Embryonic facial prominence (tissue), 1 donor: ENCODE data around the gene LHFPL5.

Experiments
- DNase-seq: peaks from one replicate; pipeline ENCODE4 v3.0.0-alpha.2; 2016; ENCODE audit errors: extremely low spot score

The LHFPL5 gene

GRCh38 chr6:35794536-35795452 is 10.4 kb upstream of the LHFPL5 start:
- no peak for DNase-seq

DNA sequence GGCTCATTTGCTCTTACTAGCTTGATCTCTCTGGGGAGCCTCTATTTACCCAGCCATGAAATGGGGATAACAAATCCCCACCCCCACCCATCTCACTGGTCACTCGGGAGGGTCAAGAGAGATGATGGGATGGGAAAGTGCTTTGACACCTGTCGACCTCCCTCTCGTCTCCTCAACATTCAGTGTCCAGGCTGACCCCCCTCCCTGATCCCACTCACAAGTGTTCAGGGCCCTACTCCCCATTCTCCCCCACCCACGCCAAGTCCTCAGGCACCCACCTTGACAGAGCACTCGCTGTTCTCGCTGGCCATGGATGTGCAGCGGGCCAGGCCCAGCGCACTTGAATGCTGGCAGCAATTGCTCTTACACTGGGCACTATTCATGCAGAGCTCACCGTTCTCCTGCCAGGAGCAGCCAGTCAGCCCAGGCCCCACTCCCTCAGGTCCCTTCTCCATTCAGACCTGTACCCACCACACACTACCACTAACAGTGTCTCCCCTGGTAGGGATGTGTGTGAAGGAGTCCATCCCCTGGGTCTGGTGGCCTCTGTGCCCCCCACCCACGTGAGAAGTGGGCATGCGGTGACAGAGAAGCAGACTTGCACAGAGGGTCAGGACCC is 9.6 kb upstream of the LHFPL5 start:
- DNase-seq: no peak

DNA sequence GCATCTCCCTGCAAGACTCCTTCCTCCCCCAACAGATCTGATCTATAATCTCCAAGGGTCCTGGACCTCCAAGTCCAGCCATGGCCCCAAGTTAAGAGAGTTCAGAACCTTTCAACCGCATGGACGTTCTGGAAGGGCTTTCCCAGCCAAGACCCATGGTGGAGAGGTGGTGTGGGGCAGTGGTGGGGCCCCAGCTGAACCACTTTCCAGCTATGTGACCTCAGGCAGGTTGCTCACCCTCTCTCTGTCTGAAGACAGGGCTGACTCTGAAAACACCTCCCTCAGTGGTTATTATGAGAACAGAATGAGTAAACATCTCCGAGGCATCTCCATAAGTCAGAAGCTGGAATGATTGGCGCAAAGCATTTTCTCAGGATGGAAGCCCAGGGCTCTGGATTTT is 8.9 kb upstream of the LHFPL5 start:
- no peak for DNase-seq

DNA sequence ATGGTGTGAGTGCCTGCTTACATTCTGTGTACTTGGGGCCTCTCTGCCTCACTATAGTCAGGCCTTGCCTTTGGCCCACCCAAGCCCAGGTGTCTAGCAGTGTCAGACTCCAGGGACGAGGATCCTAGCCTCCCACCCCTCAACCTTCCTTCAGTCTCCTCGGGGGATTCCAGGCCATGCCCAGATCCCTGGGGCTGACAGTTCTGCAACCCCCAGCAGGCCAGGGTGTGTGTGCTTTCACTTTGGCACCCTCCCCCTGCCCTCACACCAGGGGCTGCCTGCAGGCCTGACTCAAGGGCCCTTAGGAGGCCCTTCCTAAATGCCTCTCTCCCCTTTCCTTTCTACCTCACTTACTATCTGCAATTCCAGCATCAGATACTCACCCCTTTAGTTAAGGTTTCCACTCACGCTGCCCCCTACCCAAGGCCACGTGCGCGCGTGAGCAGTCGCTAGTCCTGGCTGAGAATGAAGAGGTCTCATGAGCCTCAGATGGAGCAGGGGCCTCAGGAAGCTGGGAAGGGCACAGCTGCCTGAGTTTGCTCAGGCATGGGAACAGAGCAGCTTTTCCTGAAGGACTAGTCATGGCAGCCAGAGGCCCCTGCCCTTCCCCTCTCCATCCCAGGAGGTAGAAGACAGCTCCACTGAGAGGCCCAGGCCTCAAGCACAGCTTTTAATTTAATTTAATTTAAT is 7.2 kb upstream of the LHFPL5 start:
- no peak for DNase-seq

GRCh38 chr6:35798706-35799105 is 6.4 kb upstream of the LHFPL5 start:
- DNase-seq: no peak

DNA sequence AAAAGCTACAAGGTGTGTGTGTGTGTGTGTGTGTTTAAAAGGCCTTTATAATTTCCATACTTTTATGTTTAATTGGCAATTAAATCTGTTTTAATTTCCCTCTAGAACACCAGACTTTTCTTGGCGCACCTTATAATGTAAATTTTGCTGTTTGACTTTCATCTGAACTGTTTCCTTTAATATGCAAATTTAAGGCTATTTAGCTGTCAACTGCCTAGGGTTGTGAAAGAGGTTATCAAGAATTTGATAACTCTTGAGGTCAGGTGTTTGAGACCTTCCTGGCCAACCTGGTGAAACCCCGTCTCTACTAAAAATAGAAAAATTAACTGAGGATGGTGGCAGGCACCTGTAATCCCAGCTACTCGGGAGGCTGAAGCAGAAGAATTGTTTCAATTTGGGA is 4.0 kb upstream of the LHFPL5 start:
- DNase-seq: no peak

GRCh38 chr6:35808688-35809087 is 3.5 kb downstream of the LHFPL5 start:
- no peak for DNase-seq

- DNase-seq: no peak
These were observed 4.7 kb downstream of the LHFPL5 start for GRCh38 chr6:35809809-35810208.

DNA sequence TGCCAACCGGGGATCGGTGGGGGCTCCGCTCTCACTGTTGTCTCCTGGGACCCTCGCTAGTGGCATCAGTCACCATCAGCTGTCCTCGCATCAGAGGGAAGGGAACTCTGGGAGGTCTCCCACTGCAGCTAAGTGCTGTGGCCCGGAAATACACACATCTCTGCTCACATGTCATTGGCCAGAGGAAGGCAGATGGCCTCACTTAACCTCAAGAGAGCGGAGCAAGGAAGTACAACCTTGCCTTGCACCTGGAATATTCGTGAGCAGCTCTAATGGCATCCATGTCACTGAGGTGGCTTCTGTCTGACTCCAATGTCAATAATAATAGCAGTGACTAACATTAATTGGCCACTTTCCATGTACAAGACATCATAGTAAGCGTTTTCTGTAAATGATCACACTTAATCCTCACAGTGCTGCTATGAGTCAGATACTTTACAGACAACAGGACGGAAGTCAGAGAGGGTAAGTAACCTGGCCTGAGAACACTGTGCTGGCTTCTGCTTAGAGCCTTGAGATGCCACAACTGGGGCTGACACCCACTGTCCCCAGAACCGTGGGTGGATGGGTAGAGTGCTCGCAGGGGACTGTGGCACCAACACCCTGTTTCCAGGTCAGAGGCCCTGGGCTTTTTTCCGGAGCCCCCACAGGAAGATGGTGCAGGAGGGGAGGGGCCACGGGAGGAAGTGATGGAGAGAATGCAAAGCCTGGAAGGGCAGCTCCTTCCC is 6.0 kb downstream of the LHFPL5 start:
- DNase-seq: no peak

- DNase-seq: no peak
These were observed 6.5 kb downstream of the LHFPL5 start for GRCh38 chr6:35811699-35811995.

DNA sequence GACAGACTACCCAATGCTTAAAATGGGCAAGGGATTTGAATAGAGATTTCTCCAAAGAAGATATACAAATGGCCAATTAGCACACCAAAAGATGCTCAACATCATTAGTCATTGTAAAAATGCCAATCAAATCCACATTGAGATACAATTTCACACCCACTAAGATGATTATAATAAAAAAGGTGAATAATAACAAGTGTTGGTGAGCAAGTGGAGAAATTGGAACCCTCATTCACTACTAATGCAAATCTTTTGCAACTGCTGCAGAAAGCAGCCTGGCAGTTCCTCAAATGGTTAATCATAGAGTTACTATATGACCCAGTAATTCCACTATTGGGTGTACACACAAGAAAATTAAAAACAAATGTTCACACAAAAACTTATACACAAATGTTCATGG is 12.4 kb downstream of the LHFPL5 start:
- DNase-seq: no peak

GRCh38 chr6:35823601-35824000 is 18.4 kb downstream of the LHFPL5 start:
- DNase-seq: no peak

DNA sequence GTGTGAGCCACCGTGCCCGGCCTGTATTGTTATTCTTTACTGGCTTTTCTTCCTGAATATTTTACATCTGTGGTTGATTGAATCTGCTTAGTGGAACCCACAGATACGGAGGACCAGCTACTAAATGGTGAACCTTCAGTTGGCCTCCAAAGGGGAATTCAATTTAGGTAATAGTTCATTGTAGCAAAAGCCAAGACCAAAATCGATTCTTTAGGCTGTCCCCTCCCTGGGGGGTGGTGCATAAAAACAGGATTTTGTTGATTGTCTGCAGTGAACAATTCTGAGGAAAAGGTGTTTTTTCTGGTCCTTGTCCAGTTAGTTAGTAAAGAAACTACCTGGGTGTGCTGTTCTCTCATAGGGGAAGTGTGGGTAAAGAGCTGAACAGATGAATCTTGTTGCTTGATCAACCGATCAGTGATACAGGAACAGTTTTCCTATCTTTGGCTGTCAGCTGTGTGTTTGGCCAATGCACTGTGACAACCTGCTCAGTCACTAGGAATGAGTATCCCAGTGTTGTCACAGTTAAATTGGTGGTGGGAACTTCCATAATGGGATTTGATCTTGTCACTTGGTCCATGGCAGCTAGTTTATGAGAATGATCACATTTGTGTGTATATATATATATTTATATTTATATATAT is 19.5 kb downstream of the LHFPL5 start:
- DNase-seq: no peak

- no peak for DNase-seq
These were observed 24.2 kb downstream of the LHFPL5 start for GRCh38 chr6:35829306-35829705.

GRCh38 chr6:35831257-35832007 is 26.3 kb downstream of the LHFPL5 start:
- no peak for DNase-seq

DNA sequence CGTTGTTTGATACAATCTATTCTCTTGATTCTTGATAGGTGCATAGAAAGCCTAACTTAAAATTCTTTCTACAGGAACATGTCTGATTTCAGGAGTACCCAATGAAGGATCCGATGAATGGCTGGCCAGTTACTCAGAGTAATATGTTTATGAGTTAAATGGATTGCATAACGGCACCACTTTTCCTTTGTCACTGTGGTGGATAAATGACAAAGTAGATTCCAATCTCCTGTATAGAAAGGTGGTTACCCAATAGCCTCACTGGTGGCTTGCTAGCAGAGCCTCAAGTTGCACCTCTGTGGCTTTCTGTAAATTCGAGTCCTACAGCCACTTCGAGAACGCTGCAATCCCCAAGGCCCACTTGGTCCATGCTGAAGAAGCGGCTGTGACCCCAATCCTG is 28.4 kb downstream of the LHFPL5 start:
- DNase-seq: no peak

DNA sequence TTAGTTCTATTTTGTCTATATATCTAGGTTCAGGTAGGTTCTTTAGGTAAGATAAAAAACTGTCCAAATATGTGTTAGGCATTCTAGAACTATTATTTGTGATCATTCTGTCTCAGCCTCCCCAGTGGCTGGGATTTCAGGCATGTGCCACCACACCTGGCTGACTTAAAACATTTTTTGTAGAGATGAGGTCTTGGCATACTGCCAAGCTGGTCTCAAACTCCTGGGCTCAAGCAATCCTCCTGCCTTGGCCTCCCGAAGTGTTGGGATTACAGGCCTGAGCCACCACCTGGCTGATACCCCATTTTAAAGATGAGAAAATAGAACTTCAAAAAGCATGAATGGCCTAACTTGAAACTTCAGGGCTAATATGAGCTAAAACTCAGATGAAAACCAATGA is 33.9 kb downstream of the LHFPL5 start:
- no peak for DNase-seq

DNA sequence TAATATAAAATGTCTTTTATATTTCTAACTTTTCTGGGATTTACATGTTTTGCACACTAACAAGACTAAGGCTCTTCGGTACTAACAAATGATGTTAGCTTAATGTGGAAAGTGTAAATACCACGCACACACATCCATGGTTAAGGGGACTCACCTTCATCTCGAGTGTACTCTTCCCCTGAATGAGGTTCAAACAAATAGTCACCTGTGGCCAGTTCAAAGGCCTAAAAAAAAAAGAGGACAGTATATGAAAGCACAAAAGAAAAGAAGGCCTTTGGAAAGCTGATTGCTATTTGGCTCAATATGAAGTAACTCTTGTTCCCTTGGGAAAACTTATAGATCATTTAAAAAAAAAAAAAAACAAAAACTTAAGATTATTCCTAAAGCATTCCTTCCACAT is 37.2 kb downstream of the LHFPL5 start:
- no peak for DNase-seq

GRCh38 chr6:35844290-35844689 is 39.1 kb downstream of the LHFPL5 start:
- no peak for DNase-seq

DNA sequence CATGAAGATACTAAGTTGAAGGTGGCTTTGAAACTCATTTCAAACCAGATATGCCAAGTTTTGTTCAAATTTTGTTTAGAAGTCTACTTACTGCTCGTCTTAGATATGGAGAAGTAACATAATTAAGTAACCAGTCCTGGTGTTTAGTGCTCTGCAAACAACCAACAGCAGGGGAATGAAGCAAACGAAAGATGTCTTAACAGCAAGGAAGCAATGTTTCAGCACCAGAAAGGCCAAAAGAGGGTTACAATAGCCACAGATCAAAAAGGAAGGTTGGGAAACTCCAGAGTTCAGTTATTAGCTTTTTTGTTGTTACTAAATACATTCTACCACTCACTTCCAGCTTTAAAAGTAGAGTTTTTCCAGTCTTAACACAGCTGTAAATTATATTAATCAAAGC is 45.1 kb downstream of the LHFPL5 start:
- no peak for DNase-seq

- no peak for DNase-seq
These were observed 47.8 kb downstream of the LHFPL5 start for GRCh38 chr6:35852994-35853393.
